ENCODE measurements around the gene ATG4D.

GRCh38 chr19:10552510-10553053, 8.9 kb downstream of the ATG4D start:
- TF ChIP-seq EZH2phosphoT487 (IDR thresholded peaks at IDR 0.05; ENCODE audit: insufficient read depth, low read depth) (no peak), EZH2 (IDR thresholded peaks at IDR 0.05; ENCODE audit: insufficient read depth, poor library complexity, severe bottlenecking) (no peak)

Measured in GM23248 (cell line).